ENCODE results near the gene MACROH2A1.
A peak's percentile ranks its signal among the peaks of the same experiment; 100 is the strongest.

Gene MACROH2A1

GRCh38 chr5:135442431-135443160 is 43.6 kb upstream of the MACROH2A1 start:
- DNase-seq (ENCODE audit: insufficient read length) (no peak), FAIRE-seq (no peak)
- no peak for TF ChIP-seq POLR2AphosphoS5 (IDR thresholded peaks at IDR 0.05; ENCODE audit: low read depth, low read length)
- TF ChIP-seq POLR2A (IDR thresholded peaks at IDR 0.05; ENCODE audit: low read depth, low read length), result no peak
- TF ChIP-seq TAF1 (IDR thresholded peaks at IDR 0.05; ENCODE audit: borderline replicate concordance, low read depth, low read length), result no peak

GRCh38 chr5:135441919-135442318 is 42.9 kb upstream of the MACROH2A1 start:
- no peak for FAIRE-seq
- TF ChIP-seq POLR2A (IDR thresholded peaks at IDR 0.05; ENCODE audit: low read depth, low read length) (no peak), POLR2AphosphoS5 (IDR thresholded peaks at IDR 0.05; ENCODE audit: low read depth, low read length) (no peak), TAF1 (IDR thresholded peaks at IDR 0.05; ENCODE audit: borderline replicate concordance, low read depth, low read length) (no peak)
- DNase-seq (ENCODE audit: insufficient read length), result no peak

GRCh38 chr5:135441350-135441831 is 42.4 kb upstream of the MACROH2A1 start:
- DNase-seq (ENCODE audit: insufficient read length) (no peak), FAIRE-seq (no peak)
- TF ChIP-seq POLR2A (IDR thresholded peaks at IDR 0.05; ENCODE audit: low read depth, low read length) (no peak), POLR2AphosphoS5 (IDR thresholded peaks at IDR 0.05; ENCODE audit: low read depth, low read length) (no peak), TAF1 (IDR thresholded peaks at IDR 0.05; ENCODE audit: borderline replicate concordance, low read depth, low read length) (no peak)

GRCh38 chr5:135440916-135441315 is 41.9 kb upstream of the MACROH2A1 start:
- FAIRE-seq (no peak), DNase-seq (ENCODE audit: insufficient read length) (no peak)
- TF ChIP-seq POLR2A (IDR thresholded peaks at IDR 0.05; ENCODE audit: low read depth, low read length) (no peak), POLR2AphosphoS5 (IDR thresholded peaks at IDR 0.05; ENCODE audit: low read depth, low read length) (no peak), TAF1 (IDR thresholded peaks at IDR 0.05; ENCODE audit: borderline replicate concordance, low read depth, low read length) (no peak)

GRCh38 chr5:135439231-135440205 is 40.5 kb upstream of the MACROH2A1 start:
- DNase-seq (ENCODE audit: insufficient read length), result no peak
- TF ChIP-seq TAF1 (IDR thresholded peaks at IDR 0.05; ENCODE audit: borderline replicate concordance, low read depth, low read length), result no peak
- TF ChIP-seq POLR2A (IDR thresholded peaks at IDR 0.05; ENCODE audit: low read depth, low read length), result no peak
- TF ChIP-seq POLR2AphosphoS5 (IDR thresholded peaks at IDR 0.05; ENCODE audit: low read depth, low read length), result no peak
- FAIRE-seq, result no peak

GRCh38 chr5:135438636-135439221 is 39.7 kb upstream of the MACROH2A1 start:
- FAIRE-seq (no peak), DNase-seq (ENCODE audit: insufficient read length) (no peak)
- TF ChIP-seq TAF1 (IDR thresholded peaks at IDR 0.05; ENCODE audit: borderline replicate concordance, low read depth, low read length) (no peak), POLR2AphosphoS5 (IDR thresholded peaks at IDR 0.05; ENCODE audit: low read depth, low read length) (no peak), POLR2A (IDR thresholded peaks at IDR 0.05; ENCODE audit: low read depth, low read length) (no peak)

- no peak for FAIRE-seq
- DNase-seq (ENCODE audit: insufficient read length), result no peak
- TF ChIP-seq TAF1 (IDR thresholded peaks at IDR 0.05; ENCODE audit: borderline replicate concordance, low read depth, low read length), result no peak
- TF ChIP-seq POLR2AphosphoS5 (IDR thresholded peaks at IDR 0.05; ENCODE audit: low read depth, low read length), result no peak
- no peak for TF ChIP-seq POLR2A (IDR thresholded peaks at IDR 0.05; ENCODE audit: low read depth, low read length)
Measured at GRCh38 chr5:135437796-135438560, 38.9 kb upstream of the MACROH2A1 start.

GRCh38 chr5:135437422-135437795 is 38.4 kb upstream of the MACROH2A1 start:
- DNase-seq (ENCODE audit: insufficient read length) (no peak), FAIRE-seq (peak; percentile 56)
- TF ChIP-seq POLR2A (IDR thresholded peaks at IDR 0.05; ENCODE audit: low read depth, low read length), result no peak
- TF ChIP-seq TAF1 (IDR thresholded peaks at IDR 0.05; ENCODE audit: borderline replicate concordance, low read depth, low read length), result no peak
- TF ChIP-seq POLR2AphosphoS5 (IDR thresholded peaks at IDR 0.05; ENCODE audit: low read depth, low read length), result no peak

- peak; percentile 27 for FAIRE-seq
- TF ChIP-seq POLR2AphosphoS5 (IDR thresholded peaks at IDR 0.05; ENCODE audit: low read depth, low read length) (no peak), TAF1 (IDR thresholded peaks at IDR 0.05; ENCODE audit: borderline replicate concordance, low read depth, low read length) (no peak), POLR2A (IDR thresholded peaks at IDR 0.05; ENCODE audit: low read depth, low read length) (no peak)
- DNase-seq (ENCODE audit: insufficient read length), result no peak
Measured at GRCh38 chr5:135436951-135437418, 38.0 kb upstream of the MACROH2A1 start.

GRCh38 chr5:135435467-135436330 is 36.7 kb upstream of the MACROH2A1 start:
- no peak for DNase-seq (ENCODE audit: insufficient read length)
- TF ChIP-seq POLR2A (IDR thresholded peaks at IDR 0.05; ENCODE audit: low read depth, low read length) (no peak), POLR2AphosphoS5 (IDR thresholded peaks at IDR 0.05; ENCODE audit: low read depth, low read length) (no peak)
- FAIRE-seq, result no peak
